ENCODE data around the gene ASPSCR1.

- TF ChIP-seq SIN3A (IDR thresholded peaks at IDR 0.05; ENCODE audit: borderline replicate concordance, insufficient read depth, low read length) (no peak), REST (IDR thresholded peaks at IDR 0.05; ENCODE audit: insufficient read depth in 1 of 2, low read depth in 2 of 2, low read length in 2 of 2) (no peak), TAF1 (IDR thresholded peaks at IDR 0.05; ENCODE audit: borderline replicate concordance, insufficient read depth, low read length) (no peak)
Observed at GRCh38 chr17:81929253-81930141, 47.9 kb upstream of the ASPSCR1 start.
